Dedifferentiated amniotic fluid mesenchymal stem cell (primary cell): ENCODE results near the gene HCAR1.
"Not testable (repeated sequence)": the region's sequence is repeated elsewhere in the genome, so short reads cannot be mapped to it uniquely, and the experiment has no call there.

Source experiments
- DNase-seq: peaks from one replicate; pipeline ENCODE4 v3.0.0-alpha.2; 2016; ENCODE audit errors: extremely low spot score

HCAR1 gene

GRCh38 chr12:122721057-122721545, 9.5 kb downstream of the HCAR1 start:
- no peak for DNase-seq

- not testable (repeated sequence) for DNase-seq
These were observed 14.0 kb downstream of the HCAR1 start, which contains the start of gene HCAR3 for GRCh38 chr12:122716658-122717057. HCAR3 (minus strand) TSS chr12:122716811; CDS start chr12:122716737, 74 bp downstream.

- DNase-seq: not testable (repeated sequence)
These were observed 15.4 kb downstream of the HCAR1 start for GRCh38 chr12:122715211-122715610.

- not testable (repeated sequence) for DNase-seq
These were observed 17.0 kb downstream of the HCAR1 start for GRCh38 chr12:122713491-122714188.

- not testable (repeated sequence) for DNase-seq
These were observed 19.4 kb downstream of the HCAR1 start for GRCh38 chr12:122711266-122711665.

- DNase-seq: not testable (repeated sequence)
These were observed 20.3 kb downstream of the HCAR1 start for GRCh38 chr12:122710341-122710740.

- DNase-seq: not testable (repeated sequence)
These were observed 21.4 kb downstream of the HCAR1 start for GRCh38 chr12:122709287-122709686.

- not testable (repeated sequence) for DNase-seq
These were observed 26.8 kb downstream of the HCAR1 start for GRCh38 chr12:122703841-122704240.

- not testable (repeated sequence) for DNase-seq
These were observed 27.6 kb downstream of the HCAR1 start, which contains the start of gene HCAR2 for GRCh38 chr12:122702890-122703611. HCAR2 (minus strand) TSS chr12:122703357; CDS start chr12:122703283, 74 bp downstream.

GRCh38 chr12:122701481-122701880, 29.2 kb downstream of the HCAR1 start:
- not testable (repeated sequence) for DNase-seq

GRCh38 chr12:122700038-122700710, 30.5 kb downstream of the HCAR1 start:
- not testable (repeated sequence) for DNase-seq

GRCh38 chr12:122696922-122697321, 33.7 kb downstream of the HCAR1 start:
- not testable (repeated sequence) for DNase-seq

GRCh38 chr12:122691566-122691965, 39.1 kb downstream of the HCAR1 start:
- no peak for DNase-seq

- DNase-seq: no peak
These were observed 42.4 kb downstream of the HCAR1 start for GRCh38 chr12:122688291-122688690.

GRCh38 chr12:122687086-122687485, 43.6 kb downstream of the HCAR1 start:
- DNase-seq: no peak

- DNase-seq: no peak
These were observed 44.1 kb downstream of the HCAR1 start for GRCh38 chr12:122686538-122686937.

GRCh38 chr12:122684297-122684813, 46.3 kb downstream of the HCAR1 start:
- no peak for DNase-seq

GRCh38 chr12:122681814-122682213, 48.8 kb downstream of the HCAR1 start:
- DNase-seq: no peak

- not testable (repeated sequence) for DNase-seq
These were observed 49.7 kb downstream of the HCAR1 start for GRCh38 chr12:122680989-122681388.

GRCh38 chr12:122676781-122677180, 53.9 kb downstream of the HCAR1 start:
- not testable (repeated sequence) for DNase-seq
